Mononuclear cell (primary cell): ENCODE results near the gene C3. TPM values are rescaled to one million over a fixed set of nuclear protein-coding genes. Genes with fewer than 3 reads are reported as not detected.
"Not testable (repeated sequence)": the region's sequence is repeated elsewhere in the genome, so short reads cannot be mapped to it uniquely, and the experiment has no call there.

Experiments used
- H3K27me3 ChIP-seq: 2 replicates; pipeline ENCODE4 v1.6.0; 2011; ENCODE audit warnings: low read length, control low read depth; ENCODE audit not compliant: insufficient read depth
- H3K4me1 ChIP-seq: 2 replicates; pipeline ENCODE4 v1.5.1; 2011; ENCODE audit warnings: mild to moderate bottlenecking, low read length, control low read depth; ENCODE audit not compliant: insufficient read depth
- H3K4me3 ChIP-seq: 2 replicates; pipeline ENCODE4 v1.5.1; 2011; ENCODE audit warnings: mild to moderate bottlenecking, low read length, moderate library complexity
- H3K9me3 ChIP-seq: 2 replicates; pipeline ENCODE4 v1.5.1; 2011; ENCODE audit warnings: low read depth, mild to moderate bottlenecking, control low read depth, low read length
- total RNA-seq: library from RNA; depleted of rRNA; stranded (reverse); fragments of >200 nt; gene quantifications from one replicate; pipeline ENCODE4 v1.2.3, GENCODE V29; 2012

The C3 gene
- total RNA-seq, 1 donor: 3.1 TPM

DNA sequence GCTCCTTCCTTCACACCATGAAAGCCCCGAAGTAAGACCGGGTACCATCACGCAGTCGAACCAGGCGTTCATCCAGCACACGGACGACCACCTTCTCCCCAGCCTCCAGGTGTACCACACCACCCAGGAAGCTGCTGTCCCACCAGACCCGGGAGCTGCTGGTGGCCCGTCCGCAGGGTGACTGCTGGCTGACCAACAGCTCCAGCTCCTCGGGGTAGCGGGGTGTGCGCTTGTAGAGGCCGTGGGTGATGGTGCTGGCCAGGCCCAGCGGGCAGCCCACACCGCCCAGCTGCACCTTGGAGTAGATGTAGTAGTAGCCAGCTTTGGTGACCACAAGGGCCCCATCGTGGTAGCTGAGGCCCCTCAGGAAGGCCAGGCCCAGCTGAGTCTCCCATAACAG, 55.5 kb downstream of the C3 start:
- Histone ChIP-seq H3K4me1 (peaks cover 77% of the 10 kb centered on the region), H3K27me3 (peaks cover 8% of the 10 kb centered on the region), H3K4me3 (no peak overlapping the region), H3K9me3 (no peaks in the 10 kb centered on the region)

DNA sequence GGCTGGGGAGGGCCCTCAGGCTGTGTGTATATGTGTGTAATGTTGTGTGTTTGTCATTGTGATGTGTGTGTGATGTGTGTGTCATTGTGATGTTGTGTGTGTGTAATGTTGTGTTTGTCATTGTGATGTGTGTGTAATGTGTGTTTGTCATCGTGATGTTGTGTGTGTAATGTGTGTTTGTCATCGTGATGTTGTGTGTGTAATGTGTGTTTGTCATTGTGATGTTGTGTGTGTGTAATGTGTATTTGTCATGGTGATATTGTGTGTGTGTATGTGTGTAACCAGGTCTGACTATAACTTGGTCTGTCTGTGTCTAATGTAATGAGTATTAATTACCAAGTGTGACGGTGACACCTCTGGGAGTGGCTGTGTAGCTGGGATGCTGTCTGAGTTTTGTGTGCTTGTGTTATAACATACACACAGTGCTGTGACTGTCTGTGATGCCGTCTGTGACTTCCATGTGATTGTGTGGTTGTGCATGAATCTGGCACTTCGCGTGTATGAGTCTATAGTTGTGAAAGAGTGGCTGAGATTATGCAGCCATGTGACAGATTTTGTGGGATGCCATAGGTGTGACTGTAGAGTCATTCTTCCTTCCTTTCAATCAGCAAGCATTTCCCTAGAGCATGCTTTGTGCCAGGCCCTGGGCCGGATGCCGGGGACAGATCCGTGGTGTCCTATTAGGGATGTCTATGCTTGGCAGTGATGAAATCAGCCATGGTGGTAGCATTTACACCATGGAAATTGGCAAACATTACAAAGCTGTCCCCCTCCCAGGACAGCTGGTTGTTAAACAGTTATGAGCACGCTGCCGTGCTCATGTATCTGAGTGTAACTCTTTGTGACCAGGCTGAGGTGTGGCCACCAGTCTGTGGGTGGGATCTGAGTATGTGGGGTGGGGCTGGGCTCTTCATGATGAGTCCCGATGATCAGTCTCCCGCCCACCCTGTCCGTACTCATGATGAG, 56.9 kb downstream of the C3 start:
- H3K4me1 ChIP-seq: peaks cover 63% of the 10 kb centered on the region
- H3K9me3 ChIP-seq: no peaks in the 10 kb centered on the region
- peaks cover 8% of the 10 kb centered on the region for H3K27me3 ChIP-seq
- no peak overlapping the region for H3K4me3 ChIP-seq

GRCh38 chr19:6662702-6663101, 57.7 kb downstream of the C3 start:
- H3K9me3 ChIP-seq: no peaks in the 10 kb centered on the region
- H3K4me1 ChIP-seq: peaks cover 55% of the 10 kb centered on the region
- H3K27me3 ChIP-seq: peaks cover 8% of the 10 kb centered on the region

DNA sequence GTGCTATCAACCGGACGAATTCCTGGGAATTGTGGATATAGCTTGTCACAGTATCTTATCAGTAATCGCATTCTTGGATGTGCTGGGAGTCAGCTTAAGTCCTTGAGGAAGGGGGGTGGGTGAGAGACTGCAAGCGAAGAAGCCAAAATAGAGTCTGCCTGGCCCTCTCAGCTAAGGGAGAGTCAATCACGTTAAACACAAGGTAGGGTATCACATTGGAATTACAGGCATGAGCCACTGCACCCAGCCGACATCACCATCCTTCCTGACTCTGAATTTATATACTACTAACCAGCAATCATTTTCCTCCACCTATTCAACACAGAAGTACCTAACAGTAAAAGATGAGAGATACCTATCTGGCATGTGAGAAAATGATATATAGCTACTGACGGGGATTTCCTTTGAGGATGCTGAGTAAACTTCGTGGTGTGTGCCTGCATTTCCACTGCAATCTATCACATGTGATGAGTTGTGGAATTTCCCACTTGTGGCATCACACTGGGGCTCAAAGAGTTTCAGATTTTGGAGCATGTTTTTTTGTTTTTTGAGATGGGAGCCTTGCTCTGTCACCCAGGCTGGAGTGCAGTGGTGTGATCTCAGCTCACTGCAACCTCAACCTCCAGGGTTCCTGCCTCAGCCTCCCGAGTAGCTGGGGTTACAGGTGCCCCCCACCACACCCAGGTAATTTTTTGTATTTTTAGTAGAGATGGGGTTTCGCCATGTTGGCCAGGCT, 58.8 kb downstream of the C3 start:
- H3K9me3 ChIP-seq, H3K4me3 ChIP-seq, H3K27me3 ChIP-seq: not testable (repeated sequence)
- peaks cover 45% of the 10 kb centered on the region for H3K4me1 ChIP-seq

More at GRCh38 chr19:6662702-6663101, 57.7 kb downstream of the C3 start:
- no peak overlapping the region for H3K4me3 ChIP-seq

- peaks cover 8% of the 10 kb centered on the region for H3K27me3 ChIP-seq
- H3K4me1 ChIP-seq: peaks cover 39% of the 10 kb centered on the region
- no peak overlapping the region for H3K4me3 ChIP-seq
- H3K9me3 ChIP-seq: no peaks in the 10 kb centered on the region
Measured at GRCh38 chr19:6660930-6661329, 59.5 kb downstream of the C3 start.

DNA sequence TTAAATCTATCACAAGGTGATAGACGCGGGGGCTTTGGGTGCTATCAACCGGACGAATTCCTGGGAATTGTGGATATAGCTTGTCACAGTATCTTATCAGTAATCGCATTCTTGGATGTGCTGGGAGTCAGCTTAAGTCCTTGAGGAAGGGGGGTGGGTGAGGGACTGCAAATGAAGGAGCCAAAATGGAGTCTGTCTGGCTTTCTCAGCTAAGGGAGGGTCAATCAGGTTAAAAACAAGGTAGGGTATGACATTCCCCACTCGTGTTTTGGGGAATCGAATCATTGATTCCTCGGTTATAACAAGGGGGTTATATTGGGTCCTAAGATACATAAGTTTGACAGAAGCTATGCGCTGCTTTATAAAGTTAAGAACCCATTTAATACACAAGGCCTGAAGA, 64.1 kb downstream of the C3 start:
- H3K4me3 ChIP-seq, H3K27me3 ChIP-seq, H3K9me3 ChIP-seq: not testable (repeated sequence)
- peaks cover 25% of the 10 kb centered on the region for H3K4me1 ChIP-seq

GRCh38 chr19:6654347-6655310, 65.8 kb downstream of the C3 start:
- Histone ChIP-seq H3K27me3 (peaks cover under 1% of the 10 kb centered on the region), H3K4me1 (peaks cover 18% of the 10 kb centered on the region), H3K4me3 (no peak overlapping the region), H3K9me3 (no peaks in the 10 kb centered on the region)

DNA sequence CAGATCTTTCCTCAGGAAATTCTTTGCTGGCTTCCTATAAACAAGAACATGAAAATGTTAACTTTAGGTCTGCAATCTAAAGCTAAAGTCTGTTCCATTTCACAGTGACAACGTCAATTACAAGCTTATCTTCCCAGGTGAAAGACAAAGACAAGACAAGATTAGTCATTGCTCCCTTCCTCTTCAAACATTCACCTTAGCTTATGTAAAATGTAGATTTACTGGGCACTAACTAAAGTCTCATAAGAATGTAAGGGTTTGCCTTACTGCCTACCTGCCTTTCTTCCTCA, 67.7 kb downstream of the C3 start:
- H3K9me3 ChIP-seq: no peaks in the 10 kb centered on the region
- H3K4me3 ChIP-seq: no peak overlapping the region
- H3K27me3 ChIP-seq: peaks cover 4% of the 10 kb centered on the region
- peaks cover 18% of the 10 kb centered on the region for H3K4me1 ChIP-seq

- Histone ChIP-seq H3K4me3 (no peak overlapping the region), H3K9me3 (no peaks in the 10 kb centered on the region), H3K4me1 (peaks cover 18% of the 10 kb centered on the region), H3K27me3 (peaks cover 6% of the 10 kb centered on the region)
Measured at GRCh38 chr19:6651965-6652804, 68.3 kb downstream of the C3 start.

DNA sequence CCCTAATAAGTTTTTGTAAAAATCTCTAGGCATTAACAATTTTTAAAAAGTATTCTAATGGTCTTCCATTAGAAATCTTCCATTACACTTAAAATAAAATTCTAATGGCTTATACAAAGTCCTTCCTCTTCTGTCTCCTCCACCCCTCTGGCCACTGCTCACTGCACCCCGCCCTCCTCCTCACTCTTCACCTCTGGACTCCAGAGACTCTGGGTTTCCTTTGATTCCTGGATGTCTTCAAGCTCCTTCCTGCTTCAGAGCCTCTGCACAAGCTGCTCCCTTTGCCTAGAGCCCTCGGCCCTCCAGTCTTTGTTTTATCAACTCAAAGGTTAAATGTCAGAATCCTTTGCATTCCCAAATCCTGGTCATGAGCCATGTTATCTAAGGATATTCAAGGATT, 71.3 kb downstream of the C3 start:
- peaks cover 13% of the 10 kb centered on the region for H3K27me3 ChIP-seq

DNA sequence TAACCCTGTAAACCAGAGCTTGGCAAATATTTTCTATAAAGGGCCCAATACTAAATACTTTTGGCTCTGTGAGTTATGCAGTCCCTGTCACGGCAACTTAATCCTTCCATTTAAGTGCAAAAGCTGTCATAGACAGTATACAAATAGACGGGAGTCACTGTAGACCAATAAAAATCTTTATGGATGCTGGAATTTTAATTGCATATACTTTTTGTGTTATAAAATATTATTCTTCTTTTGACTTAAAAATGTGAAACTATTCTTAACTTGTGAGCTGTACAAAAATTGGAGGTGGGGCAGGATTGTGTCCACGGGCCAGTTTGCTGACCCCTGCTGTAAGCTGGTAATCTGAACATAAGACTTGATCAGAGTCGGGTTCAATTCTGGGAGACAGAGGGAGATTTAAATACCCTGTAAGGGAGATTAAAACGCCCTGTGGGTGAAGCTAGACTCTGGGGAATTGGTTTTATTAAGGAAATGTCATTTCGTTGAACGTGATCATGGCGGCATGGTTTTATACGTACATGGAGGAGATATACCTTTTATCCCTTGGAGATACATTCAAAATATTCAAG, 72.2 kb downstream of the C3 start:
- H3K4me3 ChIP-seq: no peak overlapping the region
- peaks cover 13% of the 10 kb centered on the region for H3K27me3 ChIP-seq

More for the DNA sequence above, 71.3 kb downstream of the C3 start:
- Histone ChIP-seq H3K4me1 (peaks cover 6% of the 10 kb centered on the region), H3K4me3 (no peak overlapping the region), H3K9me3 (no peaks in the 10 kb centered on the region)

DNA sequence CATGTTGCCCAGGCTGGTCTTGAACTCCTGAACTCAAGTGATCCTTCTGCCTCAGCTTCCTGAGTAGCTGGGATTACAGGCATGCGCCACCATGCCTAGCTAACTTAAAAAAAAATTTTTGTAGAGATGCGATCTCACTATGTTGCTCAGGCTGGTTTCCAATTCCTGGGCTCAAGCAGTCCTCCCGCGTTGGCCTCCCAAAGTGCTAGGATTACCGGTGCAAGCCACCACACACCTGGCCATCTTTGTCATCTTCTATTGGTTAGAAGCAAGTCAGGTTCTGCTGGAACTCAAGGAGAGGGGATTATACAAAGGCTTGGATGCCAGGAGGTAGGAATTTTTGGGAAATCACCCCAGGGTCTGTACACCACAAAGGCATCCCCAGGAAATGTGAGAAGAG, 75.7 kb downstream of the C3 start:
- Histone ChIP-seq H3K27me3 (peaks cover 16% of the 10 kb centered on the region), H3K4me3 (no peak overlapping the region), H3K4me1 (peaks cover 17% of the 10 kb centered on the region), H3K9me3 (no peaks in the 10 kb centered on the region)

More for the DNA sequence above, 72.2 kb downstream of the C3 start:
- Histone ChIP-seq H3K4me1 (no peaks in the 10 kb centered on the region), H3K9me3 (no peaks in the 10 kb centered on the region)

DNA sequence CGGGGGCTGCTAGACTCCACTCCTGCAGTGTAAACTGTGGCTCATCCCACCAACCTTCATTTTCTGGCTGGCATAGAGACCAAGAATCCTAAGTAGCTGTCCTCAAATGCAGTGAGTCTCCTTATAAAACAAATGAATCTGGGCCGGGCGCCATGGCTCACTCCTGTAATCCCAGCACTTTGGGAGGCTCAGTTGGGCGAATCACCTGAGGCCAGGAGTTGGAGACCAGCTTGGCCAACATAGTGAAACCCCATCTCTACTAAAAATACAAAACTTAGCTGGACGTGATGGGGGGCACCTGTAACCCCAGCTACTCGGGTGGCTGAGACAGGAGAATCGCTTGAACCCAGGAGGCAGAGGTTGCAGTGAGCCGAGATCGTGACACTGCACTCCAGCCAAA, 80.1 kb downstream of the C3 start:
- H3K9me3 ChIP-seq, H3K27me3 ChIP-seq, H3K4me3 ChIP-seq: not testable (repeated sequence)
- H3K4me1 ChIP-seq: peaks cover 17% of the 10 kb centered on the region

DNA sequence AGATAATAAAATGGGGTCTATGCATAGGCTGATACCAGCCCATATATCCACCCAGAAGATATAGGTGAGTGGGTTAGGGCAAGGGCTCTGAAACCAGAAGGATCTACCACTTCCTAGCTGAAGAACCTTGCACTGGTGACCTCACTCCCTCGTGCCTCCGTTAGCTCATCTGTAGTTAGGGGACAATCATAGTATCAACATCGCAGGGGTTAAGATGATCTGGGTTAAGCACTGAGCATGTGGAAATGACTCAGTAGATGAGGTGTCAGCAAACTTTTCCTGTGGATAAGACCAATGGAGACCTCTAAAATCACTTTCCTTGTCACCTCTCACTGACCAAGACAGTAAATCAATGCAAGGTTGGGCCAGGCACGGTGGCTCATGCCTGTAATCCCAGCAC, 81.0 kb downstream of the C3 start:
- H3K9me3 ChIP-seq: no peaks in the 10 kb centered on the region
- H3K27me3 ChIP-seq: peaks cover 3% of the 10 kb centered on the region
- peaks cover 17% of the 10 kb centered on the region for H3K4me1 ChIP-seq
- H3K4me3 ChIP-seq: no peak overlapping the region
